Measurements from ENCODE around the gene PTPRN.

DNA sequence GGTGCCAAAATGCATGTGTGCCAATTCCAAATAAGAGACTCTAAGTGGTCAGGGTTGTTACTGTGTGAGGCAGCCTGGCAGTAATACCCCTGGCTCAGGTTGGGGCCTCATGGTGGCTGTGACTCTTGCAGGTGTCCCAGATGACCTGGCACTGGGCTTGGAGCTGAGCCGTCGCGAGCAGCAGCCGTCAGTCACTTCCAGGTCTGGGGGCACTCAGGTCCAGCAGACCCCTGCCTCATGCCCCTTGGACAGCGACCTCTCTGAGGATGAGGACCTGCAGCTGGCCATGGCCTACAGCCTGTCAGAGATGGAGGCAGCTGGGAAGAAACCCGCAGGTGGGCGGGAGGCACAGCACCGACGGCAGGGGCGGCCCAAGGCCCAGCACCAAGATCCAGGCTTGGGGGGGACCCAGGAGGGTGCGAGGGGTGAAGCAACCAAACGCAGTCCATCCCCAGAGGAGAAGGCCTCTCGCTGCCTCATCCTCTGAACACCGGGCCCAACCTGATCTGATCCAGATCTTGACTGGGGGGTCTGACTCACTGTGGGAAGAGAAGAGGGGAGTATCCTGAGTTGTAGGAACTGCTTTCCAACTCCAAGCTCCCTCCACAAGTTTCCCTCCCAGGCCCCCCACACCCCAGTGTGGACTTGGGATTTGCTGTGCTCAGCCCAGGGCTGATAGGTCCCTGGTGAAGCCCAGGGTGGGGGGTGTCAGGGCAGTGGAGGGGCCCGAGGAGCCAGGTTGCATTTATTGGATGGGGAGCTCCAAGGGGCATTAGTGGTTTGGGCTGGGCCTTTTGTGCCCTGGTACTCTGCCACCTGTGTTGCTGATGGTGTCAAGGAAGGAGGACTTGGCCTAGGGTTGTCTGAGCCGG, 24.5 kb downstream of the PTPRN start:
- TF ChIP-seq EZH2 (IDR thresholded peaks at IDR 0.05; ENCODE audit: borderline replicate concordance, low read depth, low read length, poor library complexity, severe bottlenecking) = no peak
- TF ChIP-seq, protein P1, sequence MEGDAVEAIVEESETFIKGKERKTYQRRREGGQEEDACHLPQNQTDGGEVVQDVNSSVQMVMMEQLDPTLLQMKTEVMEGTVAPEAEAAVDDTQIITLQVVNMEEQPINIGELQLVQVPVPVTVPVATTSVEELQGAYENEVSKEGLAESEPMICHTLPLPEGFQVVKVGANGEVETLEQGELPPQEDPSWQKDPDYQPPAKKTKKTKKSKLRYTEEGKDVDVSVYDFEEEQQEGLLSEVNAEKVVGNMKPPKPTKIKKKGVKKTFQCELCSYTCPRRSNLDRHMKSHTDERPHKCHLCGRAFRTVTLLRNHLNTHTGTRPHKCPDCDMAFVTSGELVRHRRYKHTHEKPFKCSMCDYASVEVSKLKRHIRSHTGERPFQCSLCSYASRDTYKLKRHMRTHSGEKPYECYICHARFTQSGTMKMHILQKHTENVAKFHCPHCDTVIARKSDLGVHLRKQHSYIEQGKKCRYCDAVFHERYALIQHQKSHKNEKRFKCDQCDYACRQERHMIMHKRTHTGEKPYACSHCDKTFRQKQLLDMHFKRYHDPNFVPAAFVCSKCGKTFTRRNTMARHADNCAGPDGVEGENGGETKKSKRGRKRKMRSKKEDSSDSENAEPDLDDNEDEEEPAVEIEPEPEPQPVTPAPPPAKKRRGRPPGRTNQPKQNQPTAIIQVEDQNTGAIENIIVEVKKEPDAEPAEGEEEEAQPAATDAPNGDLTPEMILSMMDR (conservative IDR thresholded peaks at IDR 0.05; ENCODE audit: low read depth, low read length) = no peak
